Kidney epithelial cell (primary cell): ENCODE measurements around the gene PTGER4. TPM values are rescaled to one million over a fixed set of nuclear protein-coding genes. Genes with fewer than 3 reads are reported as not detected.
"Not testable (repeated sequence)": the region's sequence is repeated elsewhere in the genome, so short reads cannot be mapped to it uniquely, and the experiment has no call there.

Experiments
- DNase-seq: peaks from one replicate; pipeline ENCODE4 v3.0.0-alpha.2; 2010; ENCODE audit warnings: low read depth
- H3K27me3 ChIP-seq: 2 replicates; pipeline ENCODE4 v1.6.0; 2011; ENCODE audit warnings: low read length; ENCODE audit not compliant: control insufficient read depth, insufficient read depth
- H3K36me3 ChIP-seq: 2 replicates; pipeline ENCODE4 v1.5.1; 2011; ENCODE audit warnings: low read length; ENCODE audit not compliant: control insufficient read depth, insufficient read depth
- H3K4me3 ChIP-seq: 2 replicates; pipeline ENCODE4 v1.5.1; 2011; ENCODE audit warnings: low read depth, mild to moderate bottlenecking, control low read depth, low read length
- CTCF ChIP-seq: IDR thresholded peaks from 2 replicates; pipeline ENCODE4 v1.5.1; 2011; ENCODE audit warnings: mild to moderate bottlenecking, moderate library complexity, low read length, control low read depth, inconsistent platforms; ENCODE audit not compliant: insufficient read depth, poor library complexity, severe bottlenecking
- total RNA-seq: library from RNA; depleted of rRNA; stranded (reverse); fragments of >200 nt; gene quantifications from 2 replicates; pipeline ENCODE4 v1.2.3, GENCODE V29; 2015

PTGER4 gene
- total RNA-seq, 1 donor from 2014 or later: 13.5 TPM

DNA sequence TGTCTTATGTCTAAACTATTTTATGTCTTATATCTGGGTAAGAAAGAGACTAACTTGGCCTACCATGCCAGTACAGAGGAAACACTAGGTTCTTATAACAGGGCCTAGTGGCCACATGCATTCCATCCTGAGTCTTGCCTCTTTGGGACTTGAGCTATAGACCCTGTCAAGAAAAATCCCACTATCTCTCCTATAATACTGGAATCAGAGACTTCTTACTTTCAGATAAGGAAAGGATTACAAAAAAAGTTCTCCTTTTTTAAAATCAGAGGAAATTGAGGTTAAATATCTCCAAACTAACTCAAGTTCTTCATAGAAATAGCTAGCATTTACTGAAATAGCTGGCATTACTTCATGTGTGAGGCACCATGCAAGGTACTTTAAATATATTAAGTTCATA lies 34.3 kb downstream of the PTGER4 start:
- Histone ChIP-seq H3K27me3 (no peaks in the 10 kb centered on the region), H3K4me3 (no peak overlapping the region), H3K36me3 (no peaks in the 10 kb centered on the region)
- no peak for TF ChIP-seq CTCF
- no peak for DNase-seq

GRCh38 chr5:40716000-40716399 lies 36.3 kb downstream of the PTGER4 start:
- no peaks in the 10 kb centered on the region for H3K36me3 ChIP-seq
- no peak overlapping the region for H3K4me3 ChIP-seq
- no peak for TF ChIP-seq CTCF
- no peak for DNase-seq
- no peaks in the 10 kb centered on the region for H3K27me3 ChIP-seq

GRCh38 chr5:40716590-40716989 lies 36.9 kb downstream of the PTGER4 start:
- Histone ChIP-seq H3K4me3 (no peak overlapping the region), H3K27me3 (no peaks in the 10 kb centered on the region), H3K36me3 (no peaks in the 10 kb centered on the region)
- no peak for DNase-seq
- no peak for TF ChIP-seq CTCF

GRCh38 chr5:40717281-40717680 lies 37.6 kb downstream of the PTGER4 start:
- no peak for DNase-seq
- Histone ChIP-seq H3K4me3 (no peak overlapping the region), H3K36me3 (no peaks in the 10 kb centered on the region), H3K27me3 (no peaks in the 10 kb centered on the region)
- TF ChIP-seq CTCF: no peak

- DNase-seq: no peak
- no peak for TF ChIP-seq CTCF
- Histone ChIP-seq H3K36me3 (no peaks in the 10 kb centered on the region), H3K4me3 (no peak overlapping the region), H3K27me3 (no peaks in the 10 kb centered on the region)
Observed at GRCh38 chr5:40720069-40720468, 40.4 kb downstream of the PTGER4 start.

GRCh38 chr5:40722497-40722911 lies 42.8 kb downstream of the PTGER4 start:
- H3K4me3 ChIP-seq: not testable (repeated sequence)

GRCh38 chr5:40733434-40733833 lies 53.7 kb downstream of the PTGER4 start:
- H3K36me3 ChIP-seq: no peaks in the 10 kb centered on the region
- no peak overlapping the region for H3K4me3 ChIP-seq
- DNase-seq: no peak
- H3K27me3 ChIP-seq: no peaks in the 10 kb centered on the region
- TF ChIP-seq CTCF: no peak

More at GRCh38 chr5:40722497-40722911, 42.8 kb downstream of the PTGER4 start:
- not testable (repeated sequence) for H3K27me3 ChIP-seq, H3K36me3 ChIP-seq, DNase-seq
